Endodermal cell (in vitro differentiated cells): ENCODE data around the gene AK4. TPM values are rescaled to one million over a fixed set of nuclear protein-coding genes. Genes with fewer than 3 reads are reported as not detected.

Experiments used
- DNase-seq: peaks from one replicate; pipeline ENCODE4 v3.0.0-alpha.2; 2017
- H3K27ac ChIP-seq: 2 replicates; pipeline ENCODE4 v1.5.1; 2013; ENCODE audit warnings: mild to moderate bottlenecking, low read depth, low read length, moderate library complexity
- H3K27me3 ChIP-seq: 2 replicates; pipeline ENCODE4 v1.6.1; 2013; ENCODE audit warnings: mild to moderate bottlenecking, low read length, moderate library complexity; ENCODE audit not compliant: insufficient read depth, control insufficient read depth, poor library complexity, severe bottlenecking
- H3K36me3 ChIP-seq: 2 replicates; pipeline ENCODE4 v1.7.0; 2013; ENCODE audit warnings: mild to moderate bottlenecking, low read length, moderate library complexity; ENCODE audit not compliant: control insufficient read depth, insufficient read depth
- H3K4me1 ChIP-seq: one replicate; pipeline ENCODE4 v1.7.0; 2013; ENCODE audit warnings: low read length; ENCODE audit not compliant: control insufficient read depth, insufficient read depth
- H3K4me3 ChIP-seq: 2 replicates; pipeline ENCODE4 v1.5.1; 2013; ENCODE audit warnings: mild to moderate bottlenecking, low read length, moderate library complexity
- H3K9ac ChIP-seq: 2 replicates; pipeline ENCODE4 v1.6.1; 2013; ENCODE audit warnings: mild to moderate bottlenecking, low read length, moderate library complexity; ENCODE audit not compliant: poor library complexity, severe bottlenecking; ENCODE audit errors: extremely low read depth
- H3K9me3 ChIP-seq: 2 replicates; pipeline ENCODE4 v1.6.1; 2013; ENCODE audit warnings: mild to moderate bottlenecking, low read length, moderate library complexity; ENCODE audit not compliant: control insufficient read depth
- H3K27ac Mint-ChIP-seq: 2 replicates; pipeline ENCODE4 v1.8.0; 2020; ENCODE audit warnings: mixed read lengths
- H3K27me3 Mint-ChIP-seq: 2 replicates; pipeline ENCODE4 v1.8.0; 2021; ENCODE audit warnings: mild to moderate bottlenecking, mixed read lengths; ENCODE audit not compliant: insufficient read depth
- H3K36me3 Mint-ChIP-seq: 2 replicates; pipeline ENCODE4 v1.8.0; 2020; ENCODE audit warnings: low read depth, mixed read lengths
- H3K4me1 Mint-ChIP-seq: 2 replicates; pipeline ENCODE4 v1.8.0; 2020; ENCODE audit warnings: mixed read lengths
- H3K4me3 Mint-ChIP-seq: 2 replicates; pipeline ENCODE4 v1.8.0; 2020; ENCODE audit warnings: mild to moderate bottlenecking, moderate library complexity, mixed read lengths
- H3K9me3 Mint-ChIP-seq: 2 replicates; pipeline ENCODE4 v1.8.0; 2020; ENCODE audit warnings: mild to moderate bottlenecking, mixed read lengths
- WGBS, 2 experiments: methylation state at CpG; one replicate each; pipeline versions ENCODE4 v1.1.5 to v1.1.7; 2013; ENCODE audit warnings: missing lambda C conversion rate in 2 of 2, mixed read lengths in 1 of 2; ENCODE audit not compliant: insufficient coverage in 1 of 2, insufficient read length in 1 of 2; 5-methylcytosine and 5-hydroxymethylcytosine counted together
- total RNA-seq, 2 donors: library from RNA; stranded (reverse); fragmentation: NEBNext Ultra II Directional in 1 of 2; extraction: Animal tissue kit (Norgen Biotek cat#: 25700) in 1 of 2; gene quantifications; 2 replicates in 1 of 2; 3 replicates in 1 of 2; pipeline ENCODE4 v1.2.1, GENCODE V29; 2021
- TF ChIP-seq, protein P1 (sequence below): fragments of 200-600 bp; sonication (generic); conservative IDR thresholded peaks from 2 replicates; pipeline ENCODE4 v1.5.0; 2021; ENCODE audit warnings: antibody characterized with exemption, mild to moderate bottlenecking

The AK4 gene
- total RNA-seq, 2 donors from 2014 or later: 118 to 139 TPM

GRCh38 chr1:65206836-65207235 lies 58.8 kb downstream of the AK4 start:
- H3K27ac ChIP-seq: no peak overlapping the region
- H3K36me3 ChIP-seq: peaks cover 29% of the 10 kb centered on the region
- H3K9ac ChIP-seq: no peak overlapping the region
- H3K27me3 ChIP-seq: no peaks in the 10 kb centered on the region
- H3K4me1 ChIP-seq: peaks cover 4% of the 10 kb centered on the region
- TF ChIP-seq, protein P1, sequence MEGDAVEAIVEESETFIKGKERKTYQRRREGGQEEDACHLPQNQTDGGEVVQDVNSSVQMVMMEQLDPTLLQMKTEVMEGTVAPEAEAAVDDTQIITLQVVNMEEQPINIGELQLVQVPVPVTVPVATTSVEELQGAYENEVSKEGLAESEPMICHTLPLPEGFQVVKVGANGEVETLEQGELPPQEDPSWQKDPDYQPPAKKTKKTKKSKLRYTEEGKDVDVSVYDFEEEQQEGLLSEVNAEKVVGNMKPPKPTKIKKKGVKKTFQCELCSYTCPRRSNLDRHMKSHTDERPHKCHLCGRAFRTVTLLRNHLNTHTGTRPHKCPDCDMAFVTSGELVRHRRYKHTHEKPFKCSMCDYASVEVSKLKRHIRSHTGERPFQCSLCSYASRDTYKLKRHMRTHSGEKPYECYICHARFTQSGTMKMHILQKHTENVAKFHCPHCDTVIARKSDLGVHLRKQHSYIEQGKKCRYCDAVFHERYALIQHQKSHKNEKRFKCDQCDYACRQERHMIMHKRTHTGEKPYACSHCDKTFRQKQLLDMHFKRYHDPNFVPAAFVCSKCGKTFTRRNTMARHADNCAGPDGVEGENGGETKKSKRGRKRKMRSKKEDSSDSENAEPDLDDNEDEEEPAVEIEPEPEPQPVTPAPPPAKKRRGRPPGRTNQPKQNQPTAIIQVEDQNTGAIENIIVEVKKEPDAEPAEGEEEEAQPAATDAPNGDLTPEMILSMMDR: no peak
- Mint-ChIP-seq H3K4me3 (no peak overlapping the region), H3K9me3 (no peaks in the 10 kb centered on the region), H3K27me3 (no peaks in the 10 kb centered on the region), H3K4me1 (peaks cover 17% of the 10 kb centered on the region), H3K36me3 (peaks cover 16% of the 10 kb centered on the region), H3K27ac (no peak overlapping the region)
- no peaks in the 10 kb centered on the region for H3K9me3 ChIP-seq
- WGBS, 2 experiments: 83 to 93% methylated on average over 2 of the region's 2 CpGs
- H3K4me3 ChIP-seq: no peak overlapping the region
- DNase-seq: no peak

DNA sequence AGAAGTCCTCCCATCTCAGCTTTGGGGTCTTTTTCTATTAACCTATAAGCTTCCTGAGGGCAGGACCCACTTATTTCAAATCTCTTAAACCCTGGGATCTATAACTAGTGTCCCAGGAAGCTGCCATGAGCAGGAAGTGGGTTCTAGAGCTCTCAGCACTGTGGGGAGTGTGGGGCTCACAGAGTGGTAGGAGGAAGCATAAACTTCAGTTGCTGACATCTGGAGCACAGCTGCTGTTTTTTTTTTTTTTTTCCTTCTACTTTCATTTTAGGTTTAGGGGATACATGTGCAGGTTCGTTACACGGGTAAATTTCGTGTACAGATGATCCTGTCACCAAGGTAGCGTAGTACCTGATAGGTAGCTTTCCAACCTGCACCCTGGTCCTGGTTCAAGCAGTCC lies 59.3 kb downstream of the AK4 start:
- no peak overlapping the region for H3K27ac Mint-ChIP-seq
- Histone ChIP-seq H3K27ac (no peak overlapping the region), H3K9ac (no peak overlapping the region), H3K27me3 (no peaks in the 10 kb centered on the region), H3K4me3 (no peak overlapping the region), H3K4me1 (peaks cover 4% of the 10 kb centered on the region), H3K36me3 (peaks cover 29% of the 10 kb centered on the region), H3K9me3 (no peaks in the 10 kb centered on the region)
- peaks cover 20% of the 10 kb centered on the region for H3K36me3 Mint-ChIP-seq
- H3K4me1 Mint-ChIP-seq: peaks cover 17% of the 10 kb centered on the region
- H3K9me3 Mint-ChIP-seq: no peaks in the 10 kb centered on the region
- no peak overlapping the region for H3K4me3 Mint-ChIP-seq
- no peak for DNase-seq
- H3K27me3 Mint-ChIP-seq: no peaks in the 10 kb centered on the region
- 92 to 98% methylated on average over 4 of the region's 4 CpGs for WGBS, 2 experiments
- TF ChIP-seq, protein P1: no peak

DNA sequence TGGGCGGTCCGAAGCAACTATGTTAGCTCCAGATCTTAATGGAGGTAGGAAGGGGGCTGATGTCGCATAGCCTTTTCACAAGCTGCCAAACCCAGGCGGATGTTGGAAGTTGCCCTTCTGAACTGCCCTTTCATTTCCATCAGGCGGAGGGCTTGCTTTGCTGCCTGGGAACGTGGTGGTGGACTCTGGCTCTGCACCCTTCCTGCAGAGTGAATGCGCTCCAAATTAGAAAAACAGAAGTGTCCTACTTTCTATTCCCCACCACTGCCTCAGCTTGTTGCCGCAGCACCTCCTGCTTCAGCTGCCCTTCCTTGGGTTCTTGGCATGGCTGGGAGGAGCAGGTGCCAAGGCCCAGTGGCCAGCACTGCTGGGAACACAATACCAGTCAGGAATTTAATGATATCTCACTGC lies 60.6 kb downstream of the AK4 start:
- Mint-ChIP-seq H3K27me3 (no peaks in the 10 kb centered on the region), H3K36me3 (peaks cover 18% of the 10 kb centered on the region), H3K27ac (no peak overlapping the region), H3K4me1 (peaks cover 25% of the 10 kb centered on the region), H3K9me3 (no peaks in the 10 kb centered on the region), H3K4me3 (no peak overlapping the region)
- TF ChIP-seq, protein P1: no peak
- H3K9ac ChIP-seq: no peak overlapping the region
- H3K36me3 ChIP-seq: peaks cover 33% of the 10 kb centered on the region
- no peak overlapping the region for H3K4me3 ChIP-seq
- no peaks in the 10 kb centered on the region for H3K27me3 ChIP-seq
- no peak for DNase-seq
- H3K27ac ChIP-seq: no peak overlapping the region
- no peaks in the 10 kb centered on the region for H3K9me3 ChIP-seq
- peaks cover 4% of the 10 kb centered on the region for H3K4me1 ChIP-seq
- 93 to 96% methylated on average over 5 to 8 of the region's 8 CpGs for WGBS, 2 experiments
